ENCODE results near the gene SSC5D. TPM values are rescaled to one million over a fixed set of nuclear protein-coding genes. Genes with fewer than 3 reads are reported as not detected.

Gene SSC5D
- polyA plus RNA-seq, 1 donor = 1.1 TPM

DNA sequence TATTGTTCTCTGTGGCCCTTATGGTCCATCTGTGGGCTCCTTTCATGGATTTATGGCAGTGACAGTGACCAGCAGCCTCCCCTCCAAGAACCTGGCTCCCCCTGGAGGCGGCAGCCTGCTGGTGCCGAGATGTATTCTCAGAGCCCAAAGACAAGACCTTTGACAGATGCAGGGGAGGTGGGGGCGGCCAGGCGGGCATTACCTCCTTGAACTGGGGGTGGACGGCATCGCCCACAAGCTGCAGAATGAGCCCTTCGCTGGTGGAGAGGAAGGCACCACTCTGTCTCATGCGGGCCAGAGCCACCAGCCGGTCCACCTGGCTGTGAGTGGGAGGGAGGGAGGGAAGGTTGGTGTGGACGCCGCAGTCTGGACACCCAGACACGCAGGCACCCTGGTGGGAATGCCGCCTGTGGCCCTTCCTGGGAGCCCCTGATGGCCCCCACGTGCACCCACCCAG is 33.4 kb upstream of the SSC5D start:
- DNase-seq = no peak

DNA sequence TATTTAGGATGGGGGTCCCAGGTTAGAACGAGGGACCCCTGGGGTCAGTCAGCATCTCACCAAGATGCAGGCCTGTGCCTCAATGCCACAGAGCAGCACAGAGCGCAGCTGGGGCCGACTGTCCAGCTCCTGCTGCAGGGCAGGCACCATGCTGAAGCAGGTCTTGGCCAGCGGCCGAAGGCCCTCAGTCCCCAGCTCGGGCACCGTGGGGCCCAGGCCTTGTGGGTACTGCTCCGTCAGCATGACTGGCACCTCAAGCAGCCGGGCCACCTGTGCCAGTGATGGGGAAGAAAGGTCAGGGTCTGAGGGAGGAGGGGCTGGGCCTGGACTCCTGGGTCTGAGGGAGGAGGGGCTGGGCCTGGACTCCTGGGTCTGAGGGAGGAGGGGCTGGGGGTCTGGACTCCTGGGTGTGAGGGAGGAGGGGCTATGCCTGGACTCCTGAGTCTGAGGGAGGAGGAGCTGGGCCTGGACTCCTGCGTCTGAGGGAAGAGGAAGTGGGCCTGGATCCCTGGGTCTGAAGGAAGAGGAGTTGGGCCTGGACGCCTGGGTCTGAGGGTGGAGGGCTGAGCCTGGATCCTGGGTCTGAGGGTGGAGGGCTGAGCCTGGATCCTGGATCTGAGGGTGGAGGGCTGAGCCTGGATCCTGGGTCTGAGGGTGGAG is 32.5 kb upstream of the SSC5D start:
- DNase-seq = no peak

DNA sequence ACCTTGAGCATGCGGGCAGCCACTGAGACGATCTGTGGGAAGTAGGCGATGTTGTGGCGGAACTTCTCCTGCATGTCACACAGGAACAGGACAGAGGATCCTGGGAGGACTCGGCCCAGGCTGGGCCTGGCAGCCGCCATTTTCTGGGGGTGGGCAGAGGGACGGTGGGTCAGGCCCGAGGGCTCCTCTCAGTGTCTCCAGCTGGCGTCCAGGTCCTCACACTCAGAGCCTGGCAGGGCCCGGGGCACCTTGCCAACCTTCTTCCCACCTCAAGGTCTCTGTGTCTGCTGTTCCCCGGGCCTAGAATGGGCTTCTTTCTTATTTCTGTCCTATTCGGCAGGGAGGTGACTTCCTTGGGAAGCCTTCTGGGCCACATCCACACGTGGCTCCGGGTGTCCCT is 31.9 kb upstream of the SSC5D start:
- DNase-seq = no peak

DNA sequence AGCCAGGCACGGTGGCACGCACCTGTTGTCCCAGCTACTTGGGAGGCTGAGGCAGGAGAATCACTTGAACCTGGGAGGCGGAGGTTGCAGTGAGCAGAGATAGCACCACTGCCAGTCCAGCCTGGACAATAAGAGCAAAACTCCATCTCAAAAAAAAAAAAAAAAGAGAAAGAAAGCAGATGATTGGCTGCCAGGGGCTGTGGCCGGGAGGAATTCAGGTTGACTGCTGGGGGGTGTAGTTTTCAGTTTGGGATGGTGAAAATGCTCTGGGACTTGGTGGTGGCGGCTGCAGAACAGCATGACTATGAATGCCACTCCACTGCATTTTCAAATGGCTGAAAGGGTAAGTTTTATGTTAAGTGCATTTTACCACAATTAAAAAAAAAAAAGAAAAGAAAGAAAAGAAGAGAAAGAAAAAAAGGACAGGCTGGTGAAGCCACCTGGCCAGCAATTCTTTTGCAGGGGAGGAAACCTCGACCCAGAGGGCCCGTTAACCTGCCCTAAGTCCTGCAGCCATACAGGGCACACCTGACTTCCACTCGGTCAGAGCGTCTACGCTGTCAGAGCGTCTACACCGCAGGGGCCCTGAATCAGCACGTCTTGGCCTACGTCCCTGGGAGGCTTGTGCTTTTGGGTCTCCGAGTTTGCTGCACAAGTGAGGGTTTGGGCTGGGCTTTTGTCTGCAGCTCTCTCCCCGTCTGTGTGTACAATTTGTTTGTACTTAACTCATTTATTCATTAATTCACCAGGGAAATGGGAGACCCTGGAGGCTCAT is 30.4 kb upstream of the SSC5D start:
- DNase-seq = no peak

GRCh38 chr19:55459551-55459949 is 28.7 kb upstream of the SSC5D start:
- no peak for DNase-seq

GRCh38 chr19:55459950-55460657 is 28.1 kb upstream of the SSC5D start:
- no peak for DNase-seq

GRCh38 chr19:55460670-55461258 is 27.5 kb upstream of the SSC5D start:
- DNase-seq = no peak

- DNase-seq = peak; percentile 99
Observed at GRCh38 chr19:55461259-55461973, 26.8 kb upstream of the SSC5D start, which contains the start of gene ISOC2. Gene ISOC2 (minus strand): TSS chr19:55461642. CDS start chr19:55456486, 5,156 bp downstream.

DNA sequence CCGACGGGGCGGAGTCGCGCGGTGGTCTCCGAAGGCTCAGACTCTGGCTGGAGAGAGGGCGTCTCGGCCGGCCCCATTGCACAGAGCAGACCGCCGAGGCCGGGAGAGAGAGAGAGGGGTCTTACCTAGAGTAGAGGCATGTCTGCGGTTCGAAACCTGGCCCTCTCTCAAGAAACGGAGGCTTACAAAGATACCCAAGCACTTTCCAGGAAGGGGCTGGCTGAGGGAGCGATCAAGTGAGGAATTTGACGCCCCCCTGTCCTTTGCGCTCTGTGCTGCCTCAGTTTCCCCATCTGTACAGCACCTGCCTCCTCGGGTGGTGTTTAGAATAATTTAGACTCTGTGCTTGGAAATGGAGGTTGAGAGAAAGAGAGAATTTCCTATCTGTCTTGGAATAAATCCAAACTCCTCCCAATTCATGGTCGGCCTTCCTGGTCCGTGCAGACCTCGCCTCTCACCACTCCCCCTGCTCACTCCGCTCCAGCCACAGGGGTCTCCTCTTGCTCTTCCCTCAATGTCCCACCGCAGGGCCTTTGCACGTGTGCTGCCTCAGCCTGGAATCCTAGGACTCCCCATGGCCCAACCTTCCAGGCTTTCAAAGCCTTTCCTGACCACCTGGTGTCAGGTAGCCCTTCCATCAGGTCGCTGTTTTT is 26.1 kb upstream of the SSC5D start:
- no peak for DNase-seq

DNA sequence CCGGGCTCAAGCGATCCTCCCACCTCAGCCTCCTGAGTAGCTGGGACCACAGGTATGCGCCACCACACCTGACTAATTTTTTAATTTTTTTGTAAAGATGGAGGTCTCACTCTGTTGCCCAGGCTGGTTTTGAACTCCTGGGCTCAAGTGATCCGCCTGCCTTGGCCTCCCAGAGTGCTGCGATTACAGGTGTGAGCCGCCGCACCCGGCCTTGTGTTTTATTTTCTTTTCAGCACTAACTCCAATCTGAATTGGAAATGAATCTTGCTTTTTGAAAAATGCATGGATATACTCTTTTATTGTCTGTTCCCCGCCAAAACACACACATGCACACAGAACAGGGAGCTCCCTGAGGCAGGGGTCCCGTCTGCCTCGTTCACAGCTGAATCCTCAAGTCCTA is 25.5 kb upstream of the SSC5D start:
- DNase-seq = no peak

GRCh38 chr19:55463583-55464031 is 24.6 kb upstream of the SSC5D start:
- no peak for DNase-seq

DNA sequence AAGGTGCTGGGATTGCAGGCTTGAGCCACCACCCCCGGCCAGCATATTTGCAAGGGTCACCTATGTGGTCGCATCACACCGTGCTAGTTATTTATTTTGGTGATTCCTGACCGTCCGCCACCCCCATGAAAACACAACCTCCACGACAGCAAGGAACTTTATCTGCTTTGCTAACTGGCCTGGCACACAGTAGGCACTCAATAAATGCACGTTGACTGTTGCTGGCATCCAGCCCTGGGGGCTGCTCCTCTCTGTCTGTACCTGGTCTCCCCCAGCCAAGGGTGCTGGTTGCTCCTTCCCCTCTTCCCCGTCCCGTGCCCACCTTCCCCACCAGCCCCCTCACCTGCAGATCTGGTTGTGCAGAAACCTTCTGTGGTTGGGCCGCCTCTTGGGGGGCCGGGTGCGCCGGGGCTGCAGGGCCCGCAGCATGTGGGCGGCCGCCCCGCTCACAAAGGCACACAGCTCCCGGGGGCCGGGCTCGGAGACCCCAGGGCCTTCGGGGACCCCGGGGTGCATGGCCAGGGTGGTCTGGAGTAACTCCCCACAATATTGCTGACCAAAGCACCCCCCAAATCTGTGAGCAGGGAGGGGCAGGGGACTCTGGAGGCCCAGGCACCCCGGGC is 24.1 kb upstream of the SSC5D start:
- DNase-seq = no peak

- no peak for DNase-seq
Observed at GRCh38 chr19:55464662-55465054, 23.6 kb upstream of the SSC5D start, which contains the start of gene C19orf85. Gene C19orf85 (minus strand): TSS chr19:55464751. CDS start chr19:55464554, 197 bp downstream.

GRCh38 chr19:55465460-55466240 is 22.6 kb upstream of the SSC5D start:
- DNase-seq = no peak

DNA sequence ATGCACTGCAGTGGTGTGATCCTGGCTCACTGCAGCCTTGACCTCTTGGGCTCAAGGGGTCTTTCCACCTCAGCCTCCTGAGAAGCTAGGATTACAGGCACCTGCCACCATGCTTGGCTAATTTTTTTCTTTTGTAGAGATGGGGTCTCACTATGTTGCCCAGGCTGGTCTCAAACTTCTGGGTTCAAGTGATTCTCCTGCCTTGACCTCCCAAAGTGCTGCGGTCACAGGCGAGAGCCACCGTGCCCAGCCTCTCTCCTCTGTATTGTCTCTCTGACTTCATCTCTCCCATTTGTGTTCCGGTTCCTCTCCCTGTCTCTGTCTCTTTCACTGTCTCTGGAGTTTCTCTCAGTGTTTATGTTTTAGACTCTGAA is 22.0 kb upstream of the SSC5D start:
- DNase-seq = no peak

DNA sequence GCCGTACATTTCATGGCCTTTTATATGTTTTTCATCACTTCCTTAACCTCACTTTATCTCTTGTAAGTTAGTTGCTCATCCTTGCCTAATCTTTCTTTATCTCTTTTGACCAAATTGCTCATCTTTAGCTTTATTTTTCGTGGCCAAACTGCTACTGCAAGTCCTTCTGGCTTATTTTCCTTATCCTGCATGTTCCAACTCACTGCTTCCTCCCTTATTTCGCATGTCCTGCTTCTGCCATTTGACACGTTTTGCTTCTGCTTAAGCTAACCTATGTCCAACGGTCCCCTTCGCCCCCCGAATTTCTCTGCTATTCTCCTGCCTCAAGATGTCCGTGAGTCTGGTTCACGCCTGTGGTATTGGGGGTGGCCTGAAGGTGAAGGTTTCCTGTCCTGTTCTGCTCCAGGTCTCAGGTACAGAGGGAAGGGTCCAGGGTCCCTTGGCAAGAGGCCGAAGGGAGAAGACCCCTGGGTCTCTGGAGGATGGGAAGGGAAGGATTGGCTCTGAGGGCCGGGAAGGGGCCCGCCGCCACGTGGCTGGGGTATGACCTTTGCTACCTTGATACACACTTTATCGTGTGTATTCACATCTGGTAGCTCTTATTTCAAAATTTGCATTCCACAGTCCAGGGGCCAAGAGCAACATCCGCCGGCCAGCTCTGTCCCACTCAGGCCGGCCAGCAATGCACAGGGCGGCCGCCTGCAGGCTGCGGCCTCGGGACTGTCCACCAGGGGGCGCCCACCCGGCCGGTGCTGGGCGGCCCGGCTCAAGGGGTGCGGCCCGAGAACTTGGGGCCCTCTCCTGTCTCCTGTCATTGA is 20.8 kb upstream of the SSC5D start:
- no peak for DNase-seq

GRCh38 chr19:55468054-55468393 is 20.2 kb upstream of the SSC5D start:
- no peak for DNase-seq

DNA sequence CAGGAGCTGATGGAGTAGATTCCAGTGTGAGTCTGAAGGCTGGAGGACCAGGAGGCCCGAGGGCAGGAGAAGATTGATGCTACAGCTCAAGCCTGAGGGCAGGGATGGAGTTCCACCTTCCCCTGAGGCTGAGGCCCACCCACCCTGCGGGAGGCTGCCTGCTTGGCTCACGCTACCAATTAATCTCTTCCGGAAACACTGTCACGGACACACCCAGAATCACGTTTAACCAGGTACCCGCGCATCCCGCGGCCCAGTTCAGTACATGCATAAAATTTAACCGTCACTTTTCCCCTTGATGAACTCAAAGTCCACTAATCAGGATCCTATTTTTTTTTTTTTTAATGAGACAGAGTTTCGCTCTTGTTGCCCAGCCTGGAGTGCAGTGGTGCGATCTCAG is 17.0 kb upstream of the SSC5D start:
- DNase-seq = no peak

GRCh38 chr19:55472463-55472862 is 15.8 kb upstream of the SSC5D start:
- DNase-seq = no peak

All from left kidney (tissue), 2 donors.